Ovary (tissue), 3 donors: ENCODE measurements around the gene MAP1S.

ENCODE experiments used
- EP300 ChIP-seq: sonication (generic); formaldehyde crosslinking; IDR thresholded peaks from one replicate; pipeline ENCODE4 v1.6.1; 2017; ENCODE audit warnings: antibody characterized with exemption
- POLR2A ChIP-seq: fragments of 450-650 bp; IDR thresholded peaks from one replicate; pipeline ENCODE4 v1.6.1; 2017; ENCODE audit warnings: antibody characterized with exemption, mild to moderate bottlenecking, moderate library complexity
- TF ChIP-seq, protein P1 (sequence below), 3 donors: fragments of 450-650 bp in 2 of 3; fragments of 200-600 bp in 1 of 3; IDR thresholded peaks; one replicate each; pipeline versions ENCODE4 v1.5.1 to v1.8.0; 2016 to 2022; ENCODE audit warnings: antibody characterized with exemption in 3 of 3, mild to moderate bottlenecking in 1 of 3
- donor health status: DM: no; HTN: no; CAD: no.

DNA sequence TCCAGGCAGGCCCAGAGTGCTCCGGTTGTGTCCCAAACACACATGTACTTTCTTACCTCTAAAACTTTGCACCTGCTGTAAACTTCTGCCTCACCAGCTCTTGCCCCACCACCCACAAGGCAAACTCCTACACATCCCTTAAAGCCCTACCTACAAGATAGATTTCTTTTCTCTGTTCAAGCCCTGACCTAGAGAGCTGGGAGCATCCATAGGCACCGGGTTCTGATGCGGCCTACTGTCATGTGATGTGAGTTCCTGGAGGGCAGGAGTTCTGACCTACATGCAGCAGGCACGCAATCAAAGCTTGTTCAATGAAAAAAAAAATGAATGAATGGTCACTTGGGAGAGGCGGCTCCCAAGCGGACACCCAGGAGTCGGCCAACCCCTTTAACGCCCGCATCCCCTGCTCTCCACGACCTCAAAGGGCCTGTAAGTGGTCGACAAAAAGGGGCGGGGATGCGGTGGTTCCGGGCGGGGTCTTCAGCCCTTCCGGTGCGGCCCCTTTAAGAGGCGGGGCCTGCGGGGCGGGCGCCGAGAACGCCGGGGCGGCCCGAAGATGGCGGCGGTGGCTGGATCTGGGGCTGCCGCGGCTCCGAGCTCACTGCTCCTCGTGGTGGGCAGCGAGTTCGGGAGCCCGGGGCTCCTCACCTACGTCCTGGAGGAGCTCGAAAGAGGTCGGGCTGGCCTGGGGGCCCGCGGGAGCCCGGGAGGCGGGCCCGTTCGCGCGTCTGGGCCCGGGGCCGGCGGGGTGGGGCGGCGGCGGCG is at the start of gene MAP1S:
- TF ChIP-seq EP300 (no peak), POLR2A (peak; percentile 64)
- TF ChIP-seq, protein P1, sequence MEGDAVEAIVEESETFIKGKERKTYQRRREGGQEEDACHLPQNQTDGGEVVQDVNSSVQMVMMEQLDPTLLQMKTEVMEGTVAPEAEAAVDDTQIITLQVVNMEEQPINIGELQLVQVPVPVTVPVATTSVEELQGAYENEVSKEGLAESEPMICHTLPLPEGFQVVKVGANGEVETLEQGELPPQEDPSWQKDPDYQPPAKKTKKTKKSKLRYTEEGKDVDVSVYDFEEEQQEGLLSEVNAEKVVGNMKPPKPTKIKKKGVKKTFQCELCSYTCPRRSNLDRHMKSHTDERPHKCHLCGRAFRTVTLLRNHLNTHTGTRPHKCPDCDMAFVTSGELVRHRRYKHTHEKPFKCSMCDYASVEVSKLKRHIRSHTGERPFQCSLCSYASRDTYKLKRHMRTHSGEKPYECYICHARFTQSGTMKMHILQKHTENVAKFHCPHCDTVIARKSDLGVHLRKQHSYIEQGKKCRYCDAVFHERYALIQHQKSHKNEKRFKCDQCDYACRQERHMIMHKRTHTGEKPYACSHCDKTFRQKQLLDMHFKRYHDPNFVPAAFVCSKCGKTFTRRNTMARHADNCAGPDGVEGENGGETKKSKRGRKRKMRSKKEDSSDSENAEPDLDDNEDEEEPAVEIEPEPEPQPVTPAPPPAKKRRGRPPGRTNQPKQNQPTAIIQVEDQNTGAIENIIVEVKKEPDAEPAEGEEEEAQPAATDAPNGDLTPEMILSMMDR (IDR thresholded peaks at IDR 0.05), result no peak
